Stimulated activated CD4-positive, alpha-beta T cell treated with anti-CD3 and anti-CD28 coated beads, Interleukin-15, amount 100 ng/mL, for 48 hours (primary cell): ENCODE results near the gene ZNF212.
"Not testable (repeated sequence)": the region's sequence is repeated elsewhere in the genome, so short reads cannot be mapped to it uniquely, and the experiment has no call there.

Experiments used
- DNase-seq, 2 donors: peaks; one replicate each; pipeline ENCODE4 v3.0.0-alpha.2; 2020; ENCODE audit warnings: low read depth in 2 of 2

ZNF212 gene

GRCh38 chr7:149218469-149219420 lies 20.7 kb upstream of the ZNF212 start:
- DNase-seq: no peak

GRCh38 chr7:149220534-149220933 lies 18.9 kb upstream of the ZNF212 start:
- no peak for DNase-seq

DNA sequence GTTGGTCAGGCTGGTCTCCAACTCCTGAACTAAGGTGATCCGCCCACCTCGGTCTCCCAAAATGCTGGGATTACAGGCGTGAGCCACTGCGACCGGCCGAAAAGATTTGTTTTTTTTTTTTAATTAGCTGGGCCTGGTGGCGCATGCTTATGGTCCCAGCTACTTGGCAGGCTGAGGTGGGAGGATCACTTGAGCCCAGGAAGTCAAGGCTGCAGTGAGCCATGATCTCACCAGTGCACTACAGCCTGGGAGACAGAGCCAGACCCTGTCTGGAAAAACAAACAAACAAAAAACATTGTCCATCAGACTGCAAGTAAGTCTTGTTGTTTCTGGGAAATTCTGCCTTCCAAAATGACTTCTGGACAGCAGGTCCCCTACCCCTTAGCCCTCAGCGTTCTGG lies 16.3 kb upstream of the ZNF212 start:
- DNase-seq: no peak

GRCh38 chr7:149223761-149224160 lies 15.7 kb upstream of the ZNF212 start:
- DNase-seq: no peak

GRCh38 chr7:149224352-149224751 lies 15.1 kb upstream of the ZNF212 start:
- DNase-seq: no peak

DNA sequence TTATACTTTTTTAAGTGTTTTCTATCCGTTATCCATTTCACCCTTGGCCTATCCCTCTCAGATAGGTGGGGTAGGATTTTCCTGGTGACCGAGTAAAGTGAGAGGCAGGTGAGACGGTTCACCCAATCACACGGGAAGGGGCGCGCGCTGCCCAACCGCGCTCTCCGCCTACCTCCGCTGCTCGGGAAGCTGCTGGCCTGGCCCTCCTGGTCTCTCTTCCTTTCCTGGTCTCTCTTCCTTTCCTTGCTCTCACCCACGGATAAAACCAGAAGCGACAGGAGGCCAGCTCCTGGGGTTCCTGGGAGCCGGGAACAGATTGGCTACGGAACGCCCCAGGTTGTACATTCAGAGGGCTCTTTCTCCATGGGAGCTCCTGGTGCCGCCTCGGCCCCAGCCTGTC lies 14.3 kb upstream of the ZNF212 start:
- no peak for DNase-seq

GRCh38 chr7:149225656-149226055 lies 13.8 kb upstream of the ZNF212 start:
- DNase-seq: no peak

DNA sequence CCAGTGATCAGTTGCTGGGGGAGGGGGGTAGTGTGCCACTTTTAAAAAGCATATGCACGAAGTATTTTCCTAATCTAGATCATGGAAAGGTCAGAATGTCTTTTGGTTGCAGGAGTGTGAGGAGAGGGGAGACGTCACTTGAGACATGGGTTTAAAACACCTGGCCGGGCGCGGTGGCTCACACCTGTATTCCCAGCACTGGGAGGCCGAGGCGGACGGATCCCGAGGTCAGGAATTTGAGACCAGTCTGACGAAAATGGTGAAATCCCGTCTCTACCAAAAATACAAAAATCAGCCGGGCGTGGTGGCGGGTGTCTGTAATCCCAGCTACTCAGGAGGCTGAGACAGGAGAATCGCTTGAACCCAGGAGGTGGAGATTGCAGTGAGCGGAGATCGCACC lies 13.1 kb upstream of the ZNF212 start:
- not testable (repeated sequence) for DNase-seq

DNA sequence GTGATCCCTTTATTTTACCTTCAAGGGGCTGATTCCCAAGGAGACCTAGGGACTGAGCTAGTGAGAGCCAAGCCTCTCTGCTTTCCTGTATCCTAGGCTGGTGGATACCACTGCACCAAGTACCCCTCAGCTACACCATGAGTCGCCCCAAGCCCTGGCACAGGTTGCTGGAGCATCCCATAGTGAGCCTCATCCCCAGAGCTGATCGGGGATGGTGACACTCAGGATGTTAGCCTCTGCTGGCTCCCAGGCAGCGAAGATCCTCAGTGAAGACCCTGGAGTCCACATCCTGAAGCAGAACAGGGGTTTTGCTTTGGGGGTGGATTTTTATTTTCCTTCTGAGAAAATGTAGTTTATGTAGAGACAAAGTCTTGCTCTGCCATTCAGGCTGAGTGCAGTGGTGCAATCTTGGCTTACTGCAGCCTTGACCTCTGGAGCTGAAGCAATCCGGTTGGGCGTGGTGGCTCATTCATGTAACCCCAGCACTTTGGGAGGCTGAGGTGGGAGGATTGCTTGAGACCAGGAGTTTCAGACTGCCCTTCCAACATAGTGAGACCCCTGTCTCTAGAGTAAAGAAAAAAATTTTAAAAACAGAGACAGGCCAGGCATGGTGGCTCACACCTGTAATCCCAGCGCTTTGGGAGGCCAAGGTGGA lies 12.5 kb upstream of the ZNF212 start:
- DNase-seq: no peak

DNA sequence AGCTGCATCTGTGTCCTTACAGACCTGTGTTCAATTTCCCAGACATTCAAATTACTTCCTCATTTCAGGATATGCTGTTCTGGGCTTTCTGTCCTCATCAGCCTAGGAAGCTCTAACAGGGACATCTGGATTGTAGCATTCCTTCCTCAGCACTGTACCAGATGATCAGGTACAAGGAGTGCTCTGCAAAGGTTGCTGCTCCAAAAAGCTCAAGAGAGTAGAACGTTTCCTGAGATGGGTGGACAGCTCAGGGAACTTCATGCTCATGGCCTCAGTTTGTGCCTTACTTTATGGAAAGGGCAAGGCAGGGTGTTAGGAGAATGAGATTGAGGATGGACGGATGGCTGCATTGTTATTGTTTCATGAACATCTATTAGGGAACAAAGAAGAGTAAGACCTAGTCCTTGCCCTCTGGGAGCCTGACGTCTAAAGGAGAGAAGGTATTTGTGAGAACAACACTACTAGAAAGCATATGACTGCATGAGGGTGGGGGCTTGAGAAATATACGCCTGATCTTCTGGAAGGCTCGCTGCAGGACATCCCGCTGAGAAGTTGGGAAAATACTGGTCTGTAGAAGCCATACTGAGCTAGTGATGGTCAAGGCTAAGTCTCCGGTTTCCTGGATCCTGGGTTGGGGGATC lies 10.5 kb upstream of the ZNF212 start:
- DNase-seq: no peak

GRCh38 chr7:149229526-149229925 lies 9.9 kb upstream of the ZNF212 start:
- DNase-seq: no peak

DNA sequence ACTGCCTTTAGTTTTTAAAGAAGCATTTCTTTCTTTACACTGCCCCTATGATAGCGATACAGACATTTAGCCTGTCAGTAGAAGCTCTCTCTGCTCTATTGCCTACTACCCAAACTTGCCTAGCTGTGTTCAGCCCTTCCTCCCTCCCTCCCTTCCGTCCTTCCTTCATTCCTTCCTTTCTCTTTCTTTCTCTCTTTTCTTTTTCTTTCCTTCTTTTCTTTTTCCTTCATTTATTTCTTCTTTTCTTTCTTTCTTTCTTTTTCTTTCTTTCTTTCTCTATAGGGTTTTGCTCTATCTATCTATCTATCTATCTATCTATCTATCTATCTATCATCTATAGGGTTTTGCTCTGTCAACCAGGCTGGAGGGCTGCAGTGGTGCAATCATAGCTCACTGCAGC lies 7.1 kb upstream of the ZNF212 start:
- no peak for DNase-seq

DNA sequence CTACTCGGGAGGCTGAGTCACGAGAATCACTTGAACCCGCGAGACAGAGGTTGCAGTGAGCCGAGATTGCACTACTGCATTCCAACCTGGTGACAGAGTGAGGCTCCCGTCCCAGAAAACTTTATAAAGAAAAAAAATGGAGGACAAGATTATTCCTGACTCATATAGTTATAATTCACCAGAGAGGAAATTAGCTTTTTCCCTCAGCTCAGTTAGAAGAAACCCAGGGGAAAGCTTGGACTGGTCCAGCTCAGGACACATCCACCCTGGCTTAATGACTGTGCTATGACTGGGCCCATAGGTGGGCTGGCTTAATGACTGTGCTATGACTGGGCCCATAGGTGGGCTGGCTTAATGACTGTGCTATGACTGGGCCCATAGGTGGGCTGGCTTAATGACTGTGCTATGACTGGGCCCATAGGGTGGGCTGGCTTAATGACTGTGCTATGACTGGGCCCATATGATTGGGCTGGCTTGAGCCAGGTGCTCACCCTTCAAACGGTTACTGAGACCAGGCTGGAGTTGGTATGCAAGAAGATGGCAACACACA lies 5.7 kb upstream of the ZNF212 start:
- not testable (repeated sequence) for DNase-seq

DNA sequence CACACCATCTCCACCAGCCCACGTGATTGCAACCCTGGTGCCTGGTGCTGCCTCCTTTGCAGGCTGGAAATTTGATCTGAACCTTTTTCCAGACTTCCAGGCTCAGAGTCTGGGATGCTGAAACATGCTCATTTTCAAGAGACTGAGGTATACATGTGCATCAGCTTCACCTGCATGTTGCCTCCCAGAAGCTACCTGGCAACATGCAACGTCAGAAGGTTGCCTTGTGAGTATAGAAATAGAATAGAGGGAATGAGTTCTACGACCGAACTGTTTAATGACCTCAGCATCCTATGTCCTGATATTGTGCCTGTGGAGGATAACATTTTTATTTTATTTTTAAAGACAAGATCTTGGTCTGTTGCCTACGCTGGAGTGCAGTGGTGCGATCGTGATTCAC lies 1.9 kb upstream of the ZNF212 start:
- DNase-seq: no peak

- DNase-seq: no peak
These were observed 1.4 kb upstream of the ZNF212 start for GRCh38 chr7:149238051-149238450.

GRCh38 chr7:149240637-149241036 lies 1.2 kb downstream of the ZNF212 start:
- no peak for DNase-seq

DNA sequence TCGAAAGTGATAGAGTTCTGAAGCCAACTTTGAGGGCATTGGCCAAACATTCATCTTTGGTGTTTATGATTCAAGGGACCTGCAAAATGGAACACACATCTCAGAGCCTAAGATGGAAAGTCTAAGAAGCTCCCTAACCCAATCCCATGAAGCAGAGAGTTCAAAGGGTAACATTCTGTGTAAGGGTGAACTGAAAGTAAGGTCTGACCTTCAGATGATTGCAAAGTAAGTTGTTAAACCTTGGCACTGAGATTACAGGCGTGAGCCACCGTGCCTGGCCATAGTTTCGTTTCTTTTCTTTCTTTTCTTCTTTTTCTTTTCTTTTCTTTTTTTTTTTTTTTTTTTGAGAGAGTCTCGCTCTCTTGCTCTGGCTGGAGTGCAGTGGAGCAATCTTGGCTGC lies 2.2 kb downstream of the ZNF212 start:
- DNase-seq: no peak

DNA sequence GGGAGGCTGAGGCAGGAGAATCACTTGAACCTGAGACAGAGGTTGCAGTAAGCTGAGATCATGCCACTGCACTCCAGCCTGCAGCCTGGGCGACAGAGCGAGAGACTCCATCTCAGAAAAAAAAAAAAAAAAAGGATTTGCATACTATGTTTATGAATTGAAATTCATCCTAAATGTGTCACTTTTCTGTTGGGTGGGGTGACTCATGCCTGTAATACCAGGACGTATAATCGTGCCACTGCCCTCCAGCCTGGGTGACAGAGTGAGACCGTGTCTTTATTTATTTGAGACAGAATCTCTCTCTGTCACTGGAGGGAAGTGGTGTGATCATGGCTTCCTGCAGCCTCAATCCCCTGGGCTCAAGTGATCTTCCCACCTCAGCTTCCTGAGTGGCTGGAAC lies 5.8 kb downstream of the ZNF212 start:
- peak; percentile 65 to 66 for DNase-seq

GRCh38 chr7:149245744-149246143 lies 6.3 kb downstream of the ZNF212 start:
- DNase-seq: no peak

DNA sequence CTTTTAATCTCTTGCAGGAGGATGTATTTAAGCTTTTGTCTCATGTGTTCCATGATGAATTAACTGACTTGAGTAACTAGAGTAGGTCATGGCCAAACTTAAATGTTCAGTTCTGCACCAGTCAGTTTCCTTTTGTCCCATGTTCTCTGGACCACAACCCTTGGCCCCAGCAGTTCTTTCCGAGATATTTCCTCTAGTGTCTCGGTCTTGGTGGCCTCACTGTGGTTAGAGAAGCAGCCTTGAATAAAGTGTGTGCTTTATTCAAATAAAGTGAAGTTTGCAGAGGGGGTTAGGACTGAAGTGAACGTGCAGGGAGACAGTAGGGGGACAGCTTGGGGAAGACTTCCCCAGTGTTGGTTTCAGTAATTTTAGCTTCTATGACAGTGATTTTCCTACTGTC lies 9.3 kb downstream of the ZNF212 start:
- peak; percentile 22 to 35 for DNase-seq

DNA sequence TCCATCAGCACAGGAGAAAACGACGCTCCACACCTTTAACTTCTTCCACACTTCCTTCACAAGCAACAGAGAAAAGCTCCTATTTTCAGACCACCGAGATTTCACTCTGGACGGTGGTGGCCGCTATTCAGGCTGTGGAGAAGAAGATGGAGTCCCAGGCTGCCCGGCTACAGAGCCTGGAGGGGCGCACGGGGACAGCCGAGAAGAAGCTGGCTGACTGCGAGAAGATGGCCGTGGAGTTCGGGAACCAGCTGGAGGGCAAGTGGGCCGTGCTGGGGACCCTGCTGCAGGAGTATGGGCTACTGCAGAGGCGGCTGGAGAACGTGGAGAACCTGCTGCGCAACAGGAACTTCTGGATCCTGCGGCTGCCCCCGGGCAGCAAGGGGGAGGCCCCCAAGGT lies 10.7 kb downstream of the ZNF212 start:
- DNase-seq: not testable (repeated sequence)

- DNase-seq: not testable (repeated sequence)
These were observed 12.1 kb downstream of the ZNF212 start for GRCh38 chr7:149251518-149251917.
